SK-N-SH treated with all-trans-retinoic acid at 6 μM for 48 hours (cell line): Measurements from ENCODE around the gene ZNF334.

Source experiments
- CSDC2 ChIP-seq: fragments of 250-450 bp; sonication (Bioruptor Pico); IDR thresholded peaks from 2 replicates; pipeline ENCODE4 v1.5.0; 2020; ENCODE audit warnings: mild to moderate bottlenecking, moderate library complexity
- ESRRG ChIP-seq: fragments of 250-450 bp; sonication (Bioruptor Pico); IDR thresholded peaks from 2 replicates; pipeline ENCODE4 v1.6.1; 2021; ENCODE audit warnings: mild to moderate bottlenecking
- OSR1 ChIP-seq: fragments of 250-450 bp; sonication (Bioruptor Pico); IDR thresholded peaks from 2 replicates; pipeline ENCODE4 v1.8.0; 2022; ENCODE audit warnings: moderate library complexity, mild to moderate bottlenecking, inconsistent platforms
- PPARA ChIP-seq: fragments of 250-450 bp; sonication (Bioruptor Pico); IDR thresholded peaks from 2 replicates; pipeline ENCODE4 v1.5.0; 2020; ENCODE audit warnings: mild to moderate bottlenecking, borderline replicate concordance
- RARB ChIP-seq: fragments of 250-450 bp; sonication (Bioruptor Pico); IDR thresholded peaks from 2 replicates; pipeline ENCODE4 v1.8.0; 2021; ENCODE audit warnings: mild to moderate bottlenecking, moderate library complexity
- TCF4 ChIP-seq: fragments of 250-450 bp; sonication (Bioruptor Pico); IDR thresholded peaks from 2 replicates; pipeline ENCODE4 v1.8.0; 2021; ENCODE audit warnings: mild to moderate bottlenecking, moderate library complexity, borderline replicate concordance
- ZFP3 ChIP-seq: fragments of 250-450 bp; sonication (Bioruptor Pico); IDR thresholded peaks from 2 replicates; pipeline ENCODE4 v1.5.0; 2020; ENCODE audit warnings: mild to moderate bottlenecking, moderate library complexity
- ZFP30 ChIP-seq: fragments of 450-650 bp; formaldehyde crosslinking; IDR thresholded peaks from 2 replicates; pipeline ENCODE4 v1.5.0; 2022; ENCODE audit warnings: mild to moderate bottlenecking, moderate library complexity
- ZNF565 ChIP-seq: fragments of 450-650 bp; formaldehyde crosslinking; conservative IDR thresholded peaks from 2 replicates; pipeline ENCODE4 v1.5.0; 2020; ENCODE audit warnings: low read depth, mild to moderate bottlenecking, moderate library complexity
- ZNF70 ChIP-seq: fragments of 450-650 bp; formaldehyde crosslinking; IDR thresholded peaks from 2 replicates; pipeline ENCODE4 v1.5.0; 2020; ENCODE audit warnings: mild to moderate bottlenecking, moderate library complexity
- TF ChIP-seq, protein P1 (sequence below): fragments of 250-450 bp; sonication (Bioruptor Pico); IDR thresholded peaks from 2 replicates; pipeline ENCODE4 v1.5.0; 2020; ENCODE audit warnings: mild to moderate bottlenecking, moderate library complexity
- TF ChIP-seq, protein P2 (sequence below): fragments of 250-450 bp; sonication (Bioruptor Pico); IDR thresholded peaks from 2 replicates; pipeline ENCODE4 v1.5.1; 2020; ENCODE audit warnings: low read depth, mild to moderate bottlenecking, moderate library complexity
- TF ChIP-seq, protein P3 (sequence below): fragments of 250-450 bp; sonication (Bioruptor Pico); IDR thresholded peaks from 2 replicates; pipeline ENCODE4 v1.5.1; 2021; ENCODE audit warnings: mild to moderate bottlenecking, moderate library complexity
- TF ChIP-seq, protein P4 (sequence below): fragments of 250-450 bp; sonication (Bioruptor Pico); IDR thresholded peaks from 2 replicates; pipeline ENCODE4 v1.8.0; 2020; ENCODE audit warnings: mild to moderate bottlenecking, moderate library complexity, borderline replicate concordance

DNA sequence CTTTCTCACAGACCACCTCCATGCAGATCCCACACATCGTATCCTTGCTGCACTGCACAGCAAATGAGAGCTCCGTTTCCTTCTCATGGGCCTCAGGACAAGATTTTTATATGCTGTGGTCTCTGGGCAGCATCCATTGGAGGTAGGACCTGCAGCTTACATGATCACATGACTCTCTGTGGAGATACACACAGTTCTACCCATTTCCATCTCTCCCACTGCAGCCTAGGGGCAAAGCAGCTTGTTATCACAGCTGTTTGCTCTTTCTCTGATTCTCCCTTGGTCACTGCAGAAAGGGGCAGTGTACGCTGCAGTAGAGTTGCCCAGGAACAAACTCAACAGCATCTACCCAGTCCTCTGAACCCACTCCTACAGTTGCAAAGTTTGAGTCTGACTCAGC, 48.9 kb downstream of the ZNF334 start:
- TF ChIP-seq, protein P1, sequence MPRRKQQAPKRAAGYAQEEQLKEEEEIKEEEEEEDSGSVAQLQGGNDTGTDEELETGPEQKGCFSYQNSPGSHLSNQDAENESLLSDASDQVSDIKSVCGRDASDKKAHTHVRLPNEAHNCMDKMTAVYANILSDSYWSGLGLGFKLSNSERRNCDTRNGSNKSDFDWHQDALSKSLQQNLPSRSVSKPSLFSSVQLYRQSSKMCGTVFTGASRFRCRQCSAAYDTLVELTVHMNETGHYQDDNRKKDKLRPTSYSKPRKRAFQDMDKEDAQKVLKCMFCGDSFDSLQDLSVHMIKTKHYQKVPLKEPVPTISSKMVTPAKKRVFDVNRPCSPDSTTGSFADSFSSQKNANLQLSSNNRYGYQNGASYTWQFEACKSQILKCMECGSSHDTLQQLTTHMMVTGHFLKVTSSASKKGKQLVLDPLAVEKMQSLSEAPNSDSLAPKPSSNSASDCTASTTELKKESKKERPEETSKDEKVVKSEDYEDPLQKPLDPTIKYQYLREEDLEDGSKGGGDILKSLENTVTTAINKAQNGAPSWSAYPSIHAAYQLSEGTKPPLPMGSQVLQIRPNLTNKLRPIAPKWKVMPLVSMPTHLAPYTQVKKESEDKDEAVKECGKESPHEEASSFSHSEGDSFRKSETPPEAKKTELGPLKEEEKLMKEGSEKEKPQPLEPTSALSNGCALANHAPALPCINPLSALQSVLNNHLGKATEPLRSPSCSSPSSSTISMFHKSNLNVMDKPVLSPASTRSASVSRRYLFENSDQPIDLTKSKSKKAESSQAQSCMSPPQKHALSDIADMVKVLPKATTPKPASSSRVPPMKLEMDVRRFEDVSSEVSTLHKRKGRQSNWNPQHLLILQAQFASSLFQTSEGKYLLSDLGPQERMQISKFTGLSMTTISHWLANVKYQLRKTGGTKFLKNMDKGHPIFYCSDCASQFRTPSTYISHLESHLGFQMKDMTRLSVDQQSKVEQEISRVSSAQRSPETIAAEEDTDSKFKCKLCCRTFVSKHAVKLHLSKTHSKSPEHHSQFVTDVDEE (CRISPR knock-in tag), result no peak
- TF ChIP-seq, protein P2, sequence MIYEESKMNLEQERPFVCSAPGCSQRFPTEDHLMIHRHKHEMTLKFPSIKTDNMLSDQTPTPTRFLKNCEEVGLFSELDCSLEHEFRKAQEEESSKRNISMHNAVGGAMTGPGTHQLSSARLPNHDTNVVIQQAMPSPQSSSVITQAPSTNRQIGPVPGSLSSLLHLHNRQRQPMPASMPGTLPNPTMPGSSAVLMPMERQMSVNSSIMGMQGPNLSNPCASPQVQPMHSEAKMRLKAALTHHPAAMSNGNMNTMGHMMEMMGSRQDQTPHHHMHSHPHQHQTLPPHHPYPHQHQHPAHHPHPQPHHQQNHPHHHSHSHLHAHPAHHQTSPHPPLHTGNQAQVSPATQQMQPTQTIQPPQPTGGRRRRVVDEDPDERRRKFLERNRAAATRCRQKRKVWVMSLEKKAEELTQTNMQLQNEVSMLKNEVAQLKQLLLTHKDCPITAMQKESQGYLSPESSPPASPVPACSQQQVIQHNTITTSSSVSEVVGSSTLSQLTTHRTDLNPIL (CRISPR knock-in tag), result no peak
- TF ChIP-seq TCF4 (CRISPR knock-in tag), result no peak
- no peak for TF ChIP-seq ZFP30 (CRISPR knock-in tag)
- no peak for TF ChIP-seq ZNF565 (CRISPR knock-in tag)
- TF ChIP-seq, protein P3, sequence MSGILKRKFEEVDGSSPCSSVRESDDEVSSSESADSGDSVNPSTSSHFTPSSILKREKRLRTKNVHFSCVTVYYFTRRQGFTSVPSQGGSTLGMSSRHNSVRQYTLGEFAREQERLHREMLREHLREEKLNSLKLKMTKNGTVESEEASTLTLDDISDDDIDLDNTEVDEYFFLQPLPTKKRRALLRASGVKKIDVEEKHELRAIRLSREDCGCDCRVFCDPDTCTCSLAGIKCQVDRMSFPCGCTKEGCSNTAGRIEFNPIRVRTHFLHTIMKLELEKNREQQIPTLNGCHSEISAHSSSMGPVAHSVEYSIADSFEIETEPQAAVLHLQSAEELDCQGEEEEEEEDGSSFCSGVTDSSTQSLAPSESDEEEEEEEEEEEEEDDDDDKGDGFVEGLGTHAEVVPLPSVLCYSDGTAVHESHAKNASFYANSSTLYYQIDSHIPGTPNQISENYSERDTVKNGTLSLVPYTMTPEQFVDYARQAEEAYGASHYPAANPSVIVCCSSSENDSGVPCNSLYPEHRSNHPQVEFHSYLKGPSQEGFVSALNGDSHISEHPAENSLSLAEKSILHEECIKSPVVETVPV (CRISPR knock-in tag), result no peak
- no peak for TF ChIP-seq ZFP3 (CRISPR knock-in tag)
- TF ChIP-seq RARB, result no peak
- TF ChIP-seq, protein P4, sequence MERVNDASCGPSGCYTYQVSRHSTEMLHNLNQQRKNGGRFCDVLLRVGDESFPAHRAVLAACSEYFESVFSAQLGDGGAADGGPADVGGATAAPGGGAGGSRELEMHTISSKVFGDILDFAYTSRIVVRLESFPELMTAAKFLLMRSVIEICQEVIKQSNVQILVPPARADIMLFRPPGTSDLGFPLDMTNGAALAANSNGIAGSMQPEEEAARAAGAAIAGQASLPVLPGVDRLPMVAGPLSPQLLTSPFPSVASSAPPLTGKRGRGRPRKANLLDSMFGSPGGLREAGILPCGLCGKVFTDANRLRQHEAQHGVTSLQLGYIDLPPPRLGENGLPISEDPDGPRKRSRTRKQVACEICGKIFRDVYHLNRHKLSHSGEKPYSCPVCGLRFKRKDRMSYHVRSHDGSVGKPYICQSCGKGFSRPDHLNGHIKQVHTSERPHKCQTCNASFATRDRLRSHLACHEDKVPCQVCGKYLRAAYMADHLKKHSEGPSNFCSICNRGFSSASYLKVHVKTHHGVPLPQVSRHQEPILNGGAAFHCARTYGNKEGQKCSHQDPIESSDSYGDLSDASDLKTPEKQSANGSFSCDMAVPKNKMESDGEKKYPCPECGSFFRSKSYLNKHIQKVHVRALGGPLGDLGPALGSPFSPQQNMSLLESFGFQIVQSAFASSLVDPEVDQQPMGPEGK (CRISPR knock-in tag), result no peak
- no peak for TF ChIP-seq PPARA
- TF ChIP-seq OSR1 (CRISPR knock-in tag), result no peak
- TF ChIP-seq CSDC2, result no peak
- no peak for TF ChIP-seq ESRRG (CRISPR knock-in tag)
- TF ChIP-seq ZNF70 (CRISPR knock-in tag), result no peak
